RKO (cell line): Measurements from ENCODE around the gene RSRC2.
"Not testable (repeated sequence)": the region's sequence is repeated elsewhere in the genome, so short reads cannot be mapped to it uniquely, and the experiment has no call there.

ENCODE experiments used
- DNase-seq: peaks from one replicate; pipeline ENCODE4 v3.0.0-alpha.2; 2016; ENCODE audit warnings: low spot score

Gene RSRC2

GRCh38 chr12:122518908-122519307 is 7.8 kb downstream of the RSRC2 start:
- no peak for DNase-seq

GRCh38 chr12:122517877-122518276 is 8.9 kb downstream of the RSRC2 start:
- peak; percentile 66 for DNase-seq

- DNase-seq = no peak
These were observed 10.0 kb downstream of the RSRC2 start for GRCh38 chr12:122516544-122517361.

GRCh38 chr12:122515275-122515674 is 11.5 kb downstream of the RSRC2 start:
- no peak for DNase-seq

- DNase-seq = no peak
These were observed 13.1 kb downstream of the RSRC2 start for GRCh38 chr12:122513660-122514059.

GRCh38 chr12:122513028-122513427 is 13.7 kb downstream of the RSRC2 start:
- not testable (repeated sequence) for DNase-seq

- no peak for DNase-seq
These were observed 18.6 kb downstream of the RSRC2 start for GRCh38 chr12:122508163-122508562.

GRCh38 chr12:122506393-122506938 is 20.3 kb downstream of the RSRC2 start:
- DNase-seq = no peak

- DNase-seq = no peak
These were observed 21.2 kb downstream of the RSRC2 start for GRCh38 chr12:122505419-122506051.

- no peak for DNase-seq
These were observed 22.7 kb downstream of the RSRC2 start for GRCh38 chr12:122503783-122504590.

- DNase-seq = peak; percentile 53
These were observed 23.5 kb downstream of the RSRC2 start for GRCh38 chr12:122503147-122503751.

- no peak for DNase-seq
These were observed 25.2 kb downstream of the RSRC2 start for GRCh38 chr12:122501489-122501989.

- peak; percentile 99 for DNase-seq
These were observed 25.8 kb downstream of the RSRC2 start, which contains the start of gene ZCCHC8 for GRCh38 chr12:122500685-122501488. Gene ZCCHC8, minus strand, starts transcription at chr12:122500932. Its CDS starts 92 bp downstream, at chr12:122500840.

GRCh38 chr12:122499991-122500684 is 26.6 kb downstream of the RSRC2 start:
- peak; percentile 72 for DNase-seq

GRCh38 chr12:122495258-122495657 is 31.5 kb downstream of the RSRC2 start:
- no peak for DNase-seq

- not testable (repeated sequence) for DNase-seq
These were observed 33.5 kb downstream of the RSRC2 start for GRCh38 chr12:122493222-122493621.

- DNase-seq = no peak
These were observed 34.7 kb downstream of the RSRC2 start for GRCh38 chr12:122491991-122492390.

GRCh38 chr12:122489038-122489437 is 37.7 kb downstream of the RSRC2 start:
- no peak for DNase-seq

- DNase-seq = not testable (repeated sequence)
These were observed 38.9 kb downstream of the RSRC2 start for GRCh38 chr12:122487807-122488206.

GRCh38 chr12:122486805-122487426 is 39.8 kb downstream of the RSRC2 start:
- DNase-seq = no peak
